DND-41 (cell line): Measurements from ENCODE around the gene GNAI2.

ENCODE experiments used
- ATAC-seq: fragments of 200-7000 bp; cut with Tn5 transposase; 3 replicates; pipeline ENCODE4 v1.9.1; 2021; ENCODE audit warnings: low read depth; ENCODE audit not compliant: insufficient read depth
- DNase-seq: peaks from one replicate; pipeline ENCODE4 v3.0.0-alpha.2; 2020
- H2AFZ ChIP-seq: 2 replicates; pipeline ENCODE4 v1.6.0; 2012; ENCODE audit warnings: low read depth, low read length
- H3K27ac ChIP-seq: 2 replicates; pipeline ENCODE4 v1.5.1; 2012; ENCODE audit warnings: low read length, inconsistent platforms
- H3K27me3 ChIP-seq: fragments of 200-600 bp; sonication (generic); 2 replicates; pipeline ENCODE4 v1.6.0; 2012; ENCODE audit warnings: low read length, mild to moderate bottlenecking, inconsistent platforms; ENCODE audit not compliant: insufficient read depth, poor library complexity
- H3K36me3 ChIP-seq: 2 replicates; pipeline ENCODE4 v1.5.1; 2012; ENCODE audit warnings: low read length, inconsistent platforms; ENCODE audit not compliant: insufficient read depth
- H3K4me1 ChIP-seq: 2 replicates; pipeline ENCODE4 v1.5.1; 2012; ENCODE audit warnings: mild to moderate bottlenecking, low read length; ENCODE audit not compliant: insufficient read depth
- H3K4me2 ChIP-seq: 2 replicates; pipeline ENCODE4 v1.6.0; 2012; ENCODE audit warnings: mild to moderate bottlenecking, moderate library complexity, low read length, inconsistent platforms; ENCODE audit not compliant: insufficient read depth
- H3K4me3 ChIP-seq, 2 experiments: fragments of 200-600 bp in 1 of 2; shearing (Covaris generic) in 1 of 2; 2 replicates each; pipeline ENCODE4 v1.5.1; 2012 to 2016; ENCODE audit warnings: inconsistent platforms in 2 of 2, low read length in 2 of 2, mild to moderate bottlenecking in 2 of 2, low read depth in 1 of 2, moderate library complexity in 1 of 2
- H3K79me2 ChIP-seq: 2 replicates; pipeline ENCODE4 v1.6.0; 2012; ENCODE audit warnings: low read length, inconsistent platforms; ENCODE audit not compliant: insufficient read depth
- H3K9ac ChIP-seq: 2 replicates; pipeline ENCODE4 v1.6.0; 2012; ENCODE audit warnings: low read depth, mild to moderate bottlenecking, inconsistent platforms, low read length, moderate library complexity
- H3K9me3 ChIP-seq: 2 replicates; pipeline ENCODE4 v1.5.1; 2012; ENCODE audit warnings: low read length, moderate library complexity, mild to moderate bottlenecking, inconsistent platforms; ENCODE audit not compliant: insufficient read depth, severe bottlenecking
- H4K20me1 ChIP-seq: 2 replicates; pipeline ENCODE4 v1.6.0; 2012; ENCODE audit warnings: low read length; ENCODE audit not compliant: insufficient read depth
- EZH2 ChIP-seq: IDR thresholded peaks from 3 replicates; pipeline ENCODE4 v1.6.1; 2012; ENCODE audit warnings: borderline replicate concordance, low read depth, mild to moderate bottlenecking, moderate library complexity, low read length, inconsistent platforms; ENCODE audit not compliant: severe bottlenecking
- TF ChIP-seq, protein P1 (sequence below): IDR thresholded peaks from 2 replicates; pipeline ENCODE4 v1.5.1; 2012; ENCODE audit warnings: borderline replicate concordance, low read length, moderate library complexity, mild to moderate bottlenecking; ENCODE audit not compliant: poor library complexity, severe bottlenecking; ENCODE audit errors: extremely low read depth

The GNAI2 gene

GRCh38 chr3:50294492-50295403, 58.7 kb downstream of the GNAI2 start:
- peaks cover 50% of the 10 kb centered on the region for H3K4me1 ChIP-seq
- H3K4me3 ChIP-seq: no peak overlapping the region
- H3K9ac ChIP-seq: no peak overlapping the region
- H2AFZ ChIP-seq: no peak overlapping the region
- ATAC-seq (no peak), DNase-seq (no peak)
- TF ChIP-seq EZH2: no peak
- TF ChIP-seq, protein P1, sequence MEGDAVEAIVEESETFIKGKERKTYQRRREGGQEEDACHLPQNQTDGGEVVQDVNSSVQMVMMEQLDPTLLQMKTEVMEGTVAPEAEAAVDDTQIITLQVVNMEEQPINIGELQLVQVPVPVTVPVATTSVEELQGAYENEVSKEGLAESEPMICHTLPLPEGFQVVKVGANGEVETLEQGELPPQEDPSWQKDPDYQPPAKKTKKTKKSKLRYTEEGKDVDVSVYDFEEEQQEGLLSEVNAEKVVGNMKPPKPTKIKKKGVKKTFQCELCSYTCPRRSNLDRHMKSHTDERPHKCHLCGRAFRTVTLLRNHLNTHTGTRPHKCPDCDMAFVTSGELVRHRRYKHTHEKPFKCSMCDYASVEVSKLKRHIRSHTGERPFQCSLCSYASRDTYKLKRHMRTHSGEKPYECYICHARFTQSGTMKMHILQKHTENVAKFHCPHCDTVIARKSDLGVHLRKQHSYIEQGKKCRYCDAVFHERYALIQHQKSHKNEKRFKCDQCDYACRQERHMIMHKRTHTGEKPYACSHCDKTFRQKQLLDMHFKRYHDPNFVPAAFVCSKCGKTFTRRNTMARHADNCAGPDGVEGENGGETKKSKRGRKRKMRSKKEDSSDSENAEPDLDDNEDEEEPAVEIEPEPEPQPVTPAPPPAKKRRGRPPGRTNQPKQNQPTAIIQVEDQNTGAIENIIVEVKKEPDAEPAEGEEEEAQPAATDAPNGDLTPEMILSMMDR: no peak
- H4K20me1 ChIP-seq: peaks cover 11% of the 10 kb centered on the region; the same call in 1 of the 2 replicates
- no peak overlapping the region for H3K27ac ChIP-seq
- H3K9me3 ChIP-seq: no peaks in the 10 kb centered on the region
- no peaks in the 10 kb centered on the region for H3K27me3 ChIP-seq
- H3K79me2 ChIP-seq: peaks cover 32% of the 10 kb centered on the region
- H3K36me3 ChIP-seq: peaks cover 16% of the 10 kb centered on the region
- no peak overlapping the region for H3K4me2 ChIP-seq

DNA sequence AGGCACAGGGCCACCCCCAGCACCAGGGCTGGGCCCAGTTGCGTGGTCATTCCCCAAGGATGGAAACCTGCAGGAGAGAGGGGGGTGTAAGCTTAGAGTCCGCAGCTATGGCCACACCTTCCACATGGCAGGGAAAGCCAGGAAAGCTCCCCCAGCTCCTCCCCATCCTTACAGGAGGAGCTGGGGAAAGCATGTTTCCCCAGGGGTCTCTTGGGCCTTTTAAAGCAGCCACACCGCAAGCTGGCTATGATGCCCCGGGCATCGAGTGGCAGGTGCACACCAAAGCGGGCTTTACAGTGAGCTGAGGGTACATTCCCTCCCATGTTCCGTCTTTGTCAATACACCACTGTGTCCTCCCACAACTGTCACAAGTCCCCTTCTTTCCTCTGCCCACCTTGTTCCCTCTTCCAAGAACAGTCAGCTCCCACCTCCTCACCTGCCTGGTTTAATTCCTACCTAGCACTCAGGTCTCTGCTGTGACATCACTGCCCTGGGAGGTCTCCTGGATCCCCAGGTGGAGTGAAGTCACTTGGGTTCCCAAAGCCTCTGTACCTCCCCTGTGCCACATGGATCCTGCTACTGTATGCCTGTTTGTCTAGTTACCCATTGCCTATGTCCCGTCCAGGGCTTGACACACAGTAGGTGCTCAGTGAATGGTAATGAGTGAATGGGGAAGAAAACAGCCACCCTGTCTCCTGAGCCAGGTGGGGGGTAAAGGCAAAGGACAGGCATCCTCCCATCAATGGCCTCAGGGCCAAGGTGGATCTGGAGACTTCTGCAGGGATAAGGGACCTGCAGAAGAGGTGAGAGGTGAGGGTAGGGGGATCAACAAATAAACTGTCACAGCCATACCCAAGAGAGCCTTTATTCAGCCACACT, 59.8 kb downstream of the GNAI2 start:
- H3K4me3 ChIP-seq: no peak overlapping the region
- TF ChIP-seq EZH2: no peak
- TF ChIP-seq, protein P1: no peak
- H3K36me3 ChIP-seq: peaks cover 6% of the 10 kb centered on the region; the same call in 1 of the 2 replicates
- ATAC-seq: no peak
- H3K9ac ChIP-seq: no peak overlapping the region
- no peaks in the 10 kb centered on the region for H3K27me3 ChIP-seq
- no peak for DNase-seq
- H3K79me2 ChIP-seq: peaks cover 21% of the 10 kb centered on the region
- H3K9me3 ChIP-seq: no peaks in the 10 kb centered on the region
- peaks cover 3% of the 10 kb centered on the region; the same call in 1 of the 2 replicates for H4K20me1 ChIP-seq
- H3K27ac ChIP-seq: no peak overlapping the region
- H2AFZ ChIP-seq: no peak overlapping the region
- peaks cover 49% of the 10 kb centered on the region for H3K4me1 ChIP-seq
- no peak overlapping the region for H3K4me2 ChIP-seq

GRCh38 chr3:50296721-50297383, 60.8 kb downstream of the GNAI2 start:
- DNase-seq: no peak
- no peak overlapping the region for H3K4me2 ChIP-seq
- peaks cover 11% of the 10 kb centered on the region for H3K79me2 ChIP-seq
- no peak overlapping the region for H2AFZ ChIP-seq
- no peaks in the 10 kb centered on the region for H3K9me3 ChIP-seq
- no peak for TF ChIP-seq EZH2
- TF ChIP-seq, protein P1: no peak
- ATAC-seq: no peak
- peaks cover 6% of the 10 kb centered on the region; the same call in 1 of the 2 replicates for H3K36me3 ChIP-seq
- peaks cover 40% of the 10 kb centered on the region for H3K4me1 ChIP-seq
- no peak overlapping the region for H3K4me3 ChIP-seq
- H3K9ac ChIP-seq: no peak overlapping the region
- H3K27me3 ChIP-seq: no peaks in the 10 kb centered on the region
- H3K27ac ChIP-seq: no peak overlapping the region
- peaks cover 3% of the 10 kb centered on the region; the same call in 1 of the 2 replicates for H4K20me1 ChIP-seq
